ENCODE data around the gene ZNF407.

ZNF407 gene

DNA sequence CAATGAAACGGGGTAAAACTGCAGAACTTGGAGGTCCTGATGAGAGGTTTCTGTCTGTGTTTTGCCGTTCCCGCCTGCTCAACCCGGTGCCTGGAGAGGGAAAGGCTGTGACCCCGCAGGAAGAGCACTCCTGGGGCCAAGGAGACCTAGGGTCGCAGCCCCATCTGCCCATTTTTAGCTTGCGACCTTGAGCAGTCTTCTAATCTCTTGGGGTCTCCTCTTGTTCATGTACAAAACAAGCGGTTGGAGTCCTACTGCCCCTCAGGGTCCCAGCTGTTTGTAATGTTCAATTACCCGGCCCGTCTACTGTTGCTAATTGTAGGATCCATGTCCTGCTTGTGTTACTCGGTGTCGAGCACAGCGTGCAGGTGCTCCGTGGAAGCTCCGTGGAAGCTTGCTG lies 506.8 kb downstream of the ZNF407 start:
- DNase-seq (ENCODE audit: low spot score): no peak

DNA sequence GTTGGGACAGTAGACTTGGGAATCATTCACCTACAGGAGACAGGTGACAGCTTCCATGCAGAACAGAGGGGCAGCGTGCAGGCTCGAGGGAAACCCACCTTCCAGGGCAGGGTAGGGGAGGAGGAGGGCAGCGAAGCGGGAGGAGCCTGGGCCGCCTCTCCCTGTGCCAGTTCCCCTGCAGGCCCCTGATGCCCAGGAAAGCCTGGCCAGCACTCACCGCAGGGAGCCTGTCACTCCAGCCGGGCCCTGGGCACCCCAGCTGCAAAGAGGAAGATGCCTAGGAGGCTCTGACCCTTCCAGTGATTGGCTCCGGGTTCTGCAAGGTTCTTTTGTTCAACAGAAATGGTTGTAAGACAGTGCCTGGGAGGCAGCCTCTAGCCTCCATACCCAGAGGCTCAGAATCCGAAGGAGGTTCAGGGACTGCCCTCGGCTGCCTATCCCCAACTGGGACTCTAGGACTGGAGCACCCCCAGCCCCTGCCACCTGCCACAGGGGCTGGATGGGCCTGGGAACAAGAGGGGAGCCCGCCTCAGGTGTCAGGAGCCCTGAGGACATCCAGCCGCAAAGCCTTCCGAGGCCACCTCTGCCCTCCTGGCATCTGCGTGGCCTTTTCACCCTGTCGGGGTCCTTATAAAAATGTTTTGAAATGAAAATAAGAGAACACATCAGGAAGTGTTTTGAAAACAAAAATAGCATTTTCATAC lies 508.0 kb downstream of the ZNF407 start:
- DNase-seq (ENCODE audit: low spot score): no peak

DNA sequence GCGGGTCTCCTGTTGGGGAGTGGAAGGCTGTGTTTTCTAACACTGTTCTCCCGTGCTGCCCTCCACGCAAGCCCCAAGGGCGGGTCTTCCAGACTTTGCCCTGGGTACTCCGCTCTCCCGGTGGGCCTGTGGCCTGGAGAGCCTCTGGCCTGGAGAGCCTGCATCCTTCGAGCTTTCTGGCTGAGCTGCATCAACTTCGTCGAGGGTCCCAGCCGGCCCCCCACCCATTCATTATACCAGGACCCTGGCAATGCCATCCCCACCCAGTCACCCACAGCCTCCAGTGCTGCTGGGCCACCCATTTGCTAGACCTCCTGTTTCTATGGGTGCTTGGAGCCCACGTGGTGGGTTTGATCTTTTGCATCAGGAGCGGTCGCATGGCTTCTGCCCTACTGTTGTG lies 509.1 kb downstream of the ZNF407 start:
- no peak for DNase-seq (ENCODE audit: low spot score)

DNA sequence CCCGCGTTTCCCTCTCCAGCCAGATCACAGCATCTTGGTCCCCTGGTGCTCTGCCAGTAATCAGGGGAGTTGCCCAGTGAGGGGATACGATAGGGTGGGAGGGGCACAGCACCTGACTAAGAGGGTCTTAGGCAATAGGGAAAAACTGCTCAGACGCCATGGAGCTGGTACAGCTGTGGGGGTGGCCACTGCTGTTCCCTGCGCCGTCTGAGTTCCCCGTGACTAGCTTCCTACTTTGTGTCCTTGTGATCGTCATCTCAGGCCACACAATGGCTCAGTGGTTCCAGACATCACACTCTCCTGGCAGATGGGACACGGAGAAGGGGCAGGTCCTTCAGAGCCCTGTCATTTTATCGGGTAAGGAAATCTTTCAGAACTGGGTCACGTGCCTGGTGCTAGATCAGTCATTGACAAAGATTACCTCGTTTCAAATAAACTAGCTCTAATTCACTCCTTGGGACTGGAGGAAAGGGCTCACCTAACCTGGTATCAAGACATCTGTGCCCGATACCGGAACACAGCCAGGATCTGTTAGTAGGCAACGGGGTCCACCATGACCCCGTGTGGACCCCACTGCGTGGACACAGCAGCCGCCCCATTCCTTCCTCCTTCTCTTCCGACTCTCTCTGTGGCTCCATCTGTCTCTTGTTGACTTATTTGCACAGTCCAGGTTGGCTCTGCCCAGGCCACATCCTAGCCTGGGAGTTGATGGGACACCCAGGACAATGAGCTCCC lies 509.7 kb downstream of the ZNF407 start:
- no peak for DNase-seq (ENCODE audit: low spot score)

DNA sequence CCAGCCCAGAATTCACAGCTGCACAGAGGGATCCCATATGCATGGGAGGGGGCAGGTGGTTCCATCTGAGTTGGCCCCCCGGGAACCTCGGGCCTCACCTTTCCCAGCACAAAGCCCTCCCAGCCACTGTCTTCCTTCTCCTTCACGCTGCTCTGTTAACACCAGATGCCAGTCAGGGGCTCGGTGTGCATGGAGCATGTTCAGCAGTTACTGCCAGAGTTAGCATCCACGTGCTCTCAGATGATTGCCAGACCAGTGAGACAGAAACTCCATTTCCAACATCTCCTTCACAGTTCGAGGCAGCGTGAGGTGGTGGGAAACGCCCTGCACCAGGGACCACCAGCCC lies 510.2 kb downstream of the ZNF407 start:
- no peak for DNase-seq (ENCODE audit: low spot score)

DNA sequence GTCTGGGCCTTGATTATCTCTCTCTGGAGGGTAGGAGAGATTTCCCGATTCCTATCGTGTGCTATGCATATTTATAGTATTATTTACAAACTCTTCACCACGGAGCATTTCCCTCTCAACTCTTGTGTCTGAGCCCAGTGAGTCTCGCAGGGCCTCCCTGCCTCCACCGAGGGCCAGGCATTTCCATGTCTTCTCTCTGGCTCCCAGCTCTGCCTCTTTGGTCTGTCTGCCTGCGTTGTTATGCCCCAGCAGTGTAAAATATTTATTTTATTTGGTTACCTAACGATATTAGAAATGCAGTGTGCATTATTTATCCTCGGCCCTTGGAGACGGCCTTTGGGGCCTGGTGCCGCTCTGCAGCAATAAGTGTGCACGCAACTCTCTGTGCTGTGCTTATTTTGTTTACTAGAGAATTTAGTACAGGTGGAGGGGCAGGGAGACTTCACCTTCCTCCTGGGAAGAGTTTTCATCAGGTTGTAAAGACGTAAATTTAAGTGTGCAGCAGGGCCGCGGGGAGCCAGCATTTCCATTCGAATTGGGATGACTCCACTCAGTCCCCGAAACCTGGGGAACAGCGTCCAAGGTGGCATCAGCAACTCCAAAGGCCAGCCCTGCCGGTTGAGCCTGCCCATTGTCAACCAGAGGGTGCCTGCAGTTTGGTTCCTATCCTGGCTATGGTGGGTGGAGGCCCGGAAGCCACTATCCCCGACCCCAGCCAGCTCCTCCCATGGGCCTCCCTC lies 511.1 kb downstream of the ZNF407 start:
- DNase-seq (ENCODE audit: low spot score): no peak

DNA sequence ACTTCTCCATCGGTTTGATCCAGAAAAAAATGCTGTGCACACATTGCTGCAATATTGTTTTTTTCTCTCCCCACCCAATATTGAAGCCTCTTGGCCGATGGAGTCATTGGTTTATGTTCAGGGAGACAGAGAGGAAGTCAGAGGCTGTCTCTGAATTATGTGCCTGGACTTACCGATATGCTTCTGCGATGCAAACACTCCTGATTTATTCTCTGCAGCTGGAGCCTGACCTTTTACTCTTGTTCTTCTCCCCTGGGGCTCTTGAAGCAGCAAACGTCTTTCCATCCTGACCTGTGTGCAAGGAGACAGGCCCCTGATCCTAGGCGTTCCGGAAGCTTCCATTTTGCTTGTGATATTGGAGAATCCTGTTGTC lies 511.6 kb downstream of the ZNF407 start:
- no peak for DNase-seq (ENCODE audit: low spot score)

DNA sequence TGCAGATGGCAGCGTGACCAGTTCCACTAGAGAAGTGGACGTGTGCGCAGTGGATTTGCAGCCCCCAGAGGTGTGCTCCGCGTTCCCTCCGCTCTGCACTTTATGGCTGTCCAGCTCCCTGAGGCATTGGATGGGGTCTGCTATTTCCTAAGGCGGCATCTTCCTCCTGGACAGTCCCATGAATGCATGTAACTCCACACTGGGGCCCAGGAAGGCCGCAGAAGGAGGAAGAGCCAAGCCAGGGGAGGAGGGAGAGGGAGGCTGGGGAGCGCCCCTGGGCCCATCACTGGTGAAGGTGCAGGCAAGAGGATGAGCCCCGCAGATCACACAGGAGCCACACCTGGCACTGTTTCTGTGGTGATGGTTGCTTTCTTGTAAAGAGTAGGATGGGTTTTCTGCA lies 512.1 kb downstream of the ZNF407 start:
- DNase-seq (ENCODE audit: low spot score): no peak

DNA sequence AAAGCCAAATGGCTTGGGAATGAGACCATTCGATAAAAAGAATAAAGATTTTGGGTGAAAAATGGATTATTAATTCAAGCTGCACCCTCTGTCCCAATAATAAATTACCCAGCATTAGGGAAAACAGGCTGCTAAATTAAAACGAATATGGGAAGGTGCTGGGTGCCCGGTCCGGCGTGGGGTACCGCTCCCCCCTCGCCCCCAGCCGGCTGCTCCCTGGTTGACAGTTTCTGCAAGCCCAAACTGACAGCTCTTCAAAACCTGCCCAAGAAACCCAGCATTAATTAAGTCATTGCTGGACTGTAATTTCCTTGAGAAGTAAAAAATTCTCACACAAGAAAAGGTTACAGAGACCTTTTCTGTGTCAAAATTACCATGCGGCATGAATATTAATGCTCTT lies 512.6 kb downstream of the ZNF407 start:
- no peak for DNase-seq (ENCODE audit: low spot score)

DNA sequence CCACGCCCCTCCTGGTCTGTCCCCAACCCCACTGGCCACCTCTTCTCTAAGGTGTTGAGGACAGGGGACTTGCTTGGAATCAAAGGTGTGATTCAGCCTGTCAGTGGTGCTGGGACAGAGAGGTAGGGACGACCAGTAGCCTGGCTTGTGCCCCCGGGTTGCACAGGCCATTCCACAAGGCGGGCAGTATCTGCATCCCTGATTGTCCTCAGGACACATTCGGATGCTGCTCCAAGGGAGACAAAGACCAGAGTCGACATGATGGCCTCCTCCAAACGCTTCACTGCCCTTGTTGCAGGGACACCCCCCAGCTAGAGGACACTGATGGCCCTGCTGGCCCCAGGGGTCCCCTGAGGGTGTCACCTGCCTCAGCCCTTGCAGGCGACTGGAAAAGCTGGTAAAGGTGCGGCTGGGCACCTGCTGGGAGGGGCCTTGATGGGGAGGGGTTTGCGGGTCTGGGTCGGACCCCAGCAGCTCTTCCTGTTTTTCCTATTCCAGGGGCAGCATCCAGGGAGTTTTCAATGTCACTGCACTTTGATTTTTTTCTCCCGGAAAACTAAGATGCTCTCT lies 513.3 kb downstream of the ZNF407 start:
- DNase-seq (ENCODE audit: low spot score): no peak

DNA sequence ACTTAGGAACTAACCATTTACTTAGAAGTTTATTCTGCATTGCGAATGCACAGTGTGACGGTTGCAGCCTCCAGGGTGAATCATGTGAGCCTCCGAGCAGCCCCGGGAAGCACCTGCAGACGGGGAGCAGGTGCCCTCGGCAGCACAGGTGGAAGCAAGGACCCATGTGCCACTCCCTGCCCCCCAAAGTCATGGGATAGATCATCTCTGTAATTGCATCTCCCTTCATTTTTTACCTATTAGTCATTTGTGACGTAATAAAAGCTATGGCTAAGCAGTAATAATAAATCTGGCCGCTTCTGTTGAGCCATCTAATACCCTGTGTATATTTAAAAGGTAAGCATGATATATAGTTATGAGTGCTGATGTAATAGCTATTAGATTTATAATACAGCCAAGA lies 514.1 kb downstream of the ZNF407 start:
- no peak for DNase-seq (ENCODE audit: low spot score)

DNA sequence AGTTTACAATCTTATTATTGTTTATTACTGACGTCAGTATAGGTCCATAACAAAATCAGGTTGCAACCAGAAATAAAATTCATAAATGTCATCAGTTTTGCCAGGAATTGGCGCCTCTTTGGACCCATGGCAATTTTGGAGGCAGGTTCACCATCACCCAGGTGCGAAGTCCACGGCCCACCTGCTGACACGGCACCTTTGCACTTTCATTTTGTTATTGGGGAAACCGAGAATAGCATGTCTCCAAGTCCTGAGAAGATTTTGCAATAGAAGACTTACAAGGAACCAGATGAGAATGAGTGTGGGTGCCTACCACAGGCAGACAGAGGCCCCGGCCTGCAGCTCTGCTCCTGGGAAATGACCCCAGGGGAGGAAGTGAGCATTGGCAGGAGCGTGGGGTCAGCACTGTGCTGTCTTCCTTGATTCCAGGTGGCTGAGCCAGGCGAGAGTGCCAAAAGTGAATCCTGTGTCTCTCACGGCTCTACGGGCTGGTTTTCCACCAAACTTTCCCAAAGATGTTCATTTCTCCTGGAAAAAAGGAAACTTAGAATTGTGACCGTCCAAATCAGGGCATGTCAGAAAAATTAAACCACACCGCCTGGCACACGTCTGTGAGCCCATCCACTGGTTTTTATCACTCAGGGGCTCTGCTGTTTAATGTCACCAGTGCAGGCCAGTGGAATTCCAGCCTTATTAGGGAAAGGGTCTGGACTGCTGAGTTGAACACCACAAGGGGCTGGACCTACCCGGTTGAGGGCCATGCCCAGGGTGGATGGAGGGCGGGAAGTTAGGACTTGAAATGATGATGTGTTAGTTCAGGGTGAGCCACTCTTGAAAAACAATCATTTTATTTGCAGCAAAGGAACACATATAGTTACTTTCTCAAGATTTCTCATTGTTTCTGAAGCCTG lies 514.8 kb downstream of the ZNF407 start:
- DNase-seq (ENCODE audit: low spot score): no peak

DNA sequence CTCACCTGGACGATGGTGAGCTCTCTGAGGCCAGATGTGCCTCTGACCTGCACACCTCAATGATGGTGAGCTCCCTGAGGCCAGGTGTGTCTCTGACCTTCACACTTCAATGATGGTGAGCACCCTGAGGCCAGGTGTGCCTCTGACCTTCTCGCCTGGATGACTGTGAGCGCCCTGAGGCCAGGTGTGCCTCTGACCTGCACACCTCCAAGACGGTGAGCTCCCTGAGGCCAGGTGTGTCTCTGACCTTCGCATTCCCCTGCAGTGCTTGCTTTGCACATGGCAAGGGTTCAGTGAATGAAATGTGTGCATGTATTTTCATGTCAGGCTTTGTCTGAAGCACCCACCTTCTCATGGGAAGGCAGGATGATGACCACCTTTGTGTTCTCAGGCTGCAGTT lies 515.8 kb downstream of the ZNF407 start:
- no peak for DNase-seq (ENCODE audit: low spot score)

DNA sequence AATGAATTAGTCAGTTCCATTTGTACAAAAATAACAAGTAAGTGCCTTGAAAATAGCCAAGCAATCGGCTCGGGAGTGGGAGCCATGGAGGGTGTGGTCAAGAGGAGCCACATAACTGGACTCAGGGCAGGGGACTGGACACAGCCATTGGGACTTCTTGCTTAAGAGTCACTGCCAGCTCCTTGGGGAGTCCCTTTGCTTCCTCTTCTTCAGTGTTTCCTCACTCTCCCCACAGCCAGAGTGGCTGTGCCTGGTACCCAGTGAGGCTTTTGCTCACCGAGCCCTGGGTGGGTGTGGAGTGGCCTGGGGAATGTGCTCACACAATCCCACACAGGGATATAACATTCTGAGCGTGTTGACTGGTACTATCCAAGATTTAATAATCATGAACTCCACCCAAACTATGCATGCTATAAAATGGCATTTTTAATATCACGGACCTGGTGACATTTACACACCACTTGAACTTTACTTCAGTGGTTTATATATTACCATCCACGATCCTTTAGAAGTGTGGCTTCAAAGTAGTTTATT lies 516.6 kb downstream of the ZNF407 start:
- DNase-seq (ENCODE audit: low spot score): no peak

All from cerebellar cortex (tissue), 1 donor.